Right lobe of liver (tissue), 4 donors: ENCODE measurements around the gene IGSF21.

Experiments used
- CTCF ChIP-seq, 4 donors: fragments of 200-600 bp in 3 of 4; fragments of 450-650 bp in 1 of 4; IDR thresholded peaks; one replicate each; pipeline versions ENCODE4 v1.5.1 to v1.8.0; 2016 to 2022; ENCODE audit warnings: antibody characterized with exemption in 4 of 4, mild to moderate bottlenecking in 2 of 4
- POLR2A ChIP-seq: fragments of 450-650 bp; IDR thresholded peaks from one replicate; pipeline ENCODE4 v1.6.1; 2017; ENCODE audit warnings: antibody characterized with exemption, mild to moderate bottlenecking
- donor health status: DM: no; HTN: no; CAD: no.
- donor health status: DM: no; HTN: no; CAD: no.
- donor health status: DM: no; HTN: yes; CAD: no.

GRCh38 chr1:18205319-18205718, 97.7 kb downstream of the IGSF21 start:
- TF ChIP-seq CTCF (IDR thresholded peaks at IDR 0.05) = no peak
- TF ChIP-seq POLR2A = no peak
